Measurements from ENCODE around the gene LIN7B. TPM values are rescaled to one million over a fixed set of nuclear protein-coding genes. Genes with fewer than 3 reads are reported as not detected.

Gene LIN7B
- total and polyA plus RNA-seq, 2 of the 13 experiments (the other 11 are each of a cell fraction or from before 2014, with no cell fraction given) = 5.3 to 7.6 TPM

GRCh38 chr19:49119411-49120324, 5.5 kb downstream of the LIN7B start, which contains the start of gene PPFIA3 (continued):
- TF ChIP-seq ZSCAN5A (CRISPR knock-in tag; IDR thresholded peaks at IDR 0.05; ENCODE audit: borderline replicate concordance) (no peak), ZNF18 (CRISPR knock-in tag; IDR thresholded peaks at IDR 0.05; ENCODE audit: insufficient replicate concordance) (peak; percentile 67), ARID4A (CRISPR knock-in tag; IDR thresholded peaks at IDR 0.05; ENCODE audit: borderline replicate concordance) (peak; percentile 86), MIER2 (CRISPR knock-in tag; IDR thresholded peaks at IDR 0.05) (peak; percentile 96), MIXL1 (CRISPR knock-in tag; IDR thresholded peaks at IDR 0.05) (peak; percentile 69; the same call in 1 of the 2 replicates), KDM5B (CRISPR knock-in tag; IDR thresholded peaks at IDR 0.05; ENCODE audit: borderline replicate concordance) (peak; percentile 74; the same call in 1 of the 2 replicates), NR1H2 (CRISPR knock-in tag; IDR thresholded peaks at IDR 0.05; ENCODE audit: borderline replicate concordance, low read depth) (no peak), ZNF501 (CRISPR knock-in tag; IDR thresholded peaks at IDR 0.05) (peak; percentile 71), POLR2AphosphoS5 (IDR thresholded peaks at IDR 0.05; ENCODE audit: low read depth, low read length) (no peak), ZNF317 (CRISPR knock-in tag; IDR thresholded peaks at IDR 0.05) (no peak), PBX3 (CRISPR knock-in tag; IDR thresholded peaks at IDR 0.05; ENCODE audit: borderline replicate concordance) (0 out of 2 replicates have a peak, but pooled peaks have one; percentile 44), GABPB1 (CRISPR knock-in tag; IDR thresholded peaks at IDR 0.05) (peak; percentile 67; the same call in 1 of the 2 replicates), PTBP1 (IDR thresholded peaks at IDR 0.05; ENCODE audit: low read depth, low read length, poor library complexity, severe bottlenecking) (no peak), ETS1 (CRISPR knock-in tag; IDR thresholded peaks at IDR 0.05) (no peak), SNAPC5 (CRISPR knock-in tag; IDR thresholded peaks at IDR 0.05; ENCODE audit: borderline replicate concordance) (no peak), NKX3-1 (CRISPR knock-in tag; IDR thresholded peaks at IDR 0.05) (no peak), NCOA2 (CRISPR knock-in tag; IDR thresholded peaks at IDR 0.05) (peak; percentile 41; the same call in 1 of the 2 replicates)

Measured in HepG2 (cell line).